A549 (cell line): Measurements from ENCODE around the gene FAM78A. TPM values are rescaled to one million over a fixed set of nuclear protein-coding genes. Genes with fewer than 3 reads are reported as not detected.
"Not testable (repeated sequence)": the region's sequence is repeated elsewhere in the genome, so short reads cannot be mapped to it uniquely, and the experiment has no call there.

Source experiments
- ATAC-seq, 2 experiments: fragments of 200-7000 bp in 1 of 2; fragments of >200 bp in 1 of 2; cut with Nextera tagmentation in 1 of 2; cut with Tn5 transposase in 1 of 2; 3 replicates each; pipeline versions ENCODE4 v1.8.0 to v1.9.1; 2018 to 2020; ENCODE audit warnings: mild to moderate bottlenecking in 1 of 2, moderate library complexity in 1 of 2
- CTCF ChIA-PET: fragments of 300-600 bp; sonication (Branson Sonifier 250); formaldehyde crosslinking; extraction: SDS; loops from one replicate; lab custom pipeline; 2021; ENCODE audit warnings: antibody characterized with exemption, inconsistent platforms; lab: Yijun Ruan, JAX
- POLR2A ChIA-PET: fragments of 350-600 bp; formaldehyde crosslinking; extraction: SDS; loops from one replicate; lab custom pipeline; 2021; ENCODE audit warnings: antibody characterized with exemption, inconsistent platforms; lab: Yijun Ruan, JAX
- DNase-seq, 2 experiments: peaks; one replicate each; pipeline versions ENCODE4 v3.0.0 to v3.0.0-alpha.2; 2011 to 2016; ENCODE audit warnings: low read depth in 1 of 2, low spot score in 1 of 2
- FAIRE-seq: peaks from 2 replicates; lab custom pipeline; 2011; peaks lifted over from hg19 to GRCh38; lab: Jason Lieb, UNC
- H3K27ac ChIP-seq, 2 experiments: fragments of >200 bp; sonication (Bioruptor Twin); formaldehyde crosslinking; 3 replicates each; pipeline ENCODE4 v1.5.1; 2016 to 2017
- H3K4me1 ChIP-seq: fragments of >200 bp; sonication (Bioruptor Twin); formaldehyde crosslinking; 3 replicates; pipeline ENCODE4 v1.6.1; 2016
- H3K4me2 ChIP-seq: fragments of >200 bp; sonication (Bioruptor Twin); formaldehyde crosslinking; 3 replicates; pipeline ENCODE4 v1.6.1; 2016
- H3K4me3 ChIP-seq: fragments of >200 bp; sonication (Bioruptor Twin); formaldehyde crosslinking; 3 replicates; pipeline ENCODE4 v1.5.1; 2016
- H3K9me3 ChIP-seq: fragments of >200 bp; sonication (Bioruptor Twin); formaldehyde crosslinking; 3 replicates; pipeline ENCODE4 v1.6.1; 2016
- ATOH8 ChIP-seq: fragments of 250-450 bp; sonication (Bioruptor Pico); IDR thresholded peaks from 2 replicates; pipeline ENCODE4 v1.5.0; 2020; ENCODE audit warnings: low read depth, mild to moderate bottlenecking, moderate library complexity
- BHLHE40 ChIP-seq: IDR thresholded peaks from 2 replicates; pipeline ENCODE4 v1.6.1; 2012; ENCODE audit warnings: low read depth, low read length, inconsistent platforms
- CBX2 ChIP-seq: fragments of 200-600 bp; sonication (generic); IDR thresholded peaks from 2 replicates; pipeline ENCODE4 v1.6.1; 2016; ENCODE audit warnings: low read depth, mild to moderate bottlenecking, borderline replicate concordance
- EHMT2 ChIP-seq: fragments of 200-600 bp; sonication (generic); IDR thresholded peaks from 2 replicates; pipeline ENCODE4 v1.6.1; 2016; ENCODE audit warnings: antibody characterized with exemption, low read depth, mild to moderate bottlenecking, moderate library complexity
- FOSB ChIP-seq: fragments of 250-450 bp; sonication (Bioruptor Pico); IDR thresholded peaks from 2 replicates; pipeline ENCODE4 v1.5.0; 2020; ENCODE audit warnings: mild to moderate bottlenecking, moderate library complexity
- FOSL2 ChIP-seq, 2 experiments: fragments of 450-650 bp in 1 of 2; fragments of >200 bp in 1 of 2; sonication (Bioruptor Twin) in 1 of 2; formaldehyde crosslinking; IDR thresholded peaks; 2 replicates each; pipeline versions ENCODE4 v1.5.0 to v1.6.1; 2016 to 2020; ENCODE audit warnings: mild to moderate bottlenecking in 1 of 2, moderate library complexity in 1 of 2
- HDAC2 ChIP-seq: fragments of 200-600 bp; sonication (generic); IDR thresholded peaks from 2 replicates; pipeline ENCODE4 v1.6.1; 2016
- HOXA7 ChIP-seq: fragments of 250-450 bp; sonication (Bioruptor Pico); IDR thresholded peaks from 2 replicates; pipeline ENCODE4 v1.5.0; 2020; ENCODE audit warnings: mild to moderate bottlenecking, moderate library complexity
- MAZ ChIP-seq: fragments of 150-350 bp; IDR thresholded peaks from 2 replicates; pipeline ENCODE4 v1.6.1; 2014; ENCODE audit warnings: antibody characterized with exemption, low read depth, low read length, borderline replicate concordance
- MYC ChIP-seq: IDR thresholded peaks from 2 replicates; pipeline ENCODE4 v1.6.1; 2012; ENCODE audit warnings: mild to moderate bottlenecking, inconsistent platforms, low read length, improper control_type of control experiment, borderline replicate concordance
- POLR2AphosphoS2 ChIP-seq: conservative IDR thresholded peaks from 2 replicates; pipeline ENCODE4 v1.6.1; 2012; ENCODE audit warnings: low read length, improper control_type of control experiment, inconsistent platforms
- ZSCAN20 ChIP-seq: fragments of 250-450 bp; sonication (Bioruptor Pico); IDR thresholded peaks from 2 replicates; pipeline ENCODE4 v1.8.0; 2022; ENCODE audit warnings: mild to moderate bottlenecking, moderate library complexity
- WGBS: methylation state at CpG from one replicate; pipeline ENCODE4 v1.1.6; 2017; ENCODE audit errors: missing lambda C conversion rate; 5-methylcytosine and 5-hydroxymethylcytosine counted together
- polyA plus RNA-seq, 4 experiments: library from polyadenylated mRNA; depleted of rRNA in 3 of 4; stranded (reverse); fragments of >200 nt; fragmentation: RNase III in 1 of 4; extraction: RNeasy Plus Mini Kit Qiagen cat#74134 plus additional on column Dnase treatment in 1 of 4; gene quantifications; 2 replicates in 3 of 4; 3 replicates in 1 of 4; pipeline ENCODE4 v1.2.3, GENCODE V29; 2011 to 2017

FAM78A gene
- polyA plus RNA-seq, 2 of the 4 experiments (the other 2 are of a cell fraction): 0.44 to 0.50 TPM

GRCh38 chr9:131253891-131254491 is 22.3 kb downstream of the FAM78A start (continued):
- no peak for TF ChIP-seq ATOH8 (CRISPR knock-in tag)

- no peak for FAIRE-seq
- H3K4me2 ChIP-seq: no peak overlapping the region
- no peak for DNase-seq
- ChIA-PET POLR2A (no interaction called here), CTCF (interaction anchor here (0.8 to 2.4 kb wide), 2 partner anchors 74 to 84 kb away, joined by 3 to 11 read pairs; no protein-coding TSS in a partner anchor)
- no peak for TF ChIP-seq CBX2
- no peak overlapping the region for H3K27ac ChIP-seq
- H3K4me1 ChIP-seq: peaks cover 8% of the 10 kb centered on the region
- WGBS: 92% methylated on average over 19 of the region's 23 CpGs
- no peak for ATAC-seq
- H3K9me3 ChIP-seq: no peaks in the 10 kb centered on the region
- no peak overlapping the region for H3K4me3 ChIP-seq
Measured at GRCh38 chr9:131252120-131252519, 24.2 kb downstream of the FAM78A start.

- no peak for TF ChIP-seq CBX2
- TF ChIP-seq ZSCAN20 (CRISPR knock-in tag): no peak
- TF ChIP-seq BHLHE40: no peak
- TF ChIP-seq, all 56 proteins: peak for 0
- no peak for FAIRE-seq
- Histone ChIP-seq H3K27ac (no peak overlapping the region), H3K4me1 (no peaks in the 10 kb centered on the region), H3K4me3 (no peak overlapping the region), H3K9me3 (peaks cover 3% of the 10 kb centered on the region; the same call in 1 of the 3 replicates), H3K4me2 (no peak overlapping the region)
- ChIA-PET POLR2A (no interaction called here), CTCF (interaction anchor here (0.6 to 1.4 kb wide), 3 partner anchors 15 to 906 kb away, joined by 3 read pairs; no protein-coding TSS in a partner anchor)
- no peak for ATAC-seq
- WGBS: 65% methylated on average over 4 of the region's 4 CpGs
- DNase-seq: no peak
Measured at GRCh38 chr9:131246618-131247017, 29.7 kb downstream of the FAM78A start.

- WGBS: 81% methylated on average over 5 of the region's 5 CpGs
- FAIRE-seq, H3K4me3 ChIP-seq, H3K27ac ChIP-seq, POLR2A ChIA-PET, ATAC-seq, H3K9me3 ChIP-seq, DNase-seq, H3K4me1 ChIP-seq, H3K4me2 ChIP-seq: not testable (repeated sequence)
- CTCF ChIA-PET: interaction anchor here (0.9 kb wide), 1 partner anchor 94 kb away, joined by 3 read pairs; no protein-coding TSS in a partner anchor
Measured at GRCh38 chr9:131244331-131244730, 32.0 kb downstream of the FAM78A start.

GRCh38 chr9:131240047-131240921 is 36.0 kb downstream of the FAM78A start:
- Histone ChIP-seq H3K9me3 (peaks cover 3% of the 10 kb centered on the region; the same call in 1 of the 3 replicates), H3K27ac (no peak overlapping the region), H3K4me1 (no peaks in the 10 kb centered on the region), H3K4me2 (no peak overlapping the region), H3K4me3 (no peak overlapping the region)
- ATAC-seq (peak in 1 of 2 experiments; percentile 35; a peak in 2 of 6 replicates), DNase-seq (no peak), FAIRE-seq (no peak)
- TF ChIP-seq HOXA7 (CRISPR knock-in tag) (no peak), BHLHE40 (no peak), FOSL2 (IDR thresholded peaks at IDR 0.05) (no peak), FOSL2 (CRISPR knock-in tag; IDR thresholded peaks at IDR 0.05) (no peak), POLR2AphosphoS2 (no peak), MAZ (no peak), FOSB (no peak), EHMT2 (no peak), MYC (no peak), HDAC2 (no peak)
- POLR2A ChIA-PET: no interaction called here
- CTCF ChIA-PET: no interaction called here
- WGBS: 75% methylated on average over 22 of the region's 22 CpGs
